ENCODE results near the gene CTNNA2.
"Not testable (repeated sequence)": the region's sequence is repeated elsewhere in the genome, so short reads cannot be mapped to it uniquely, and the experiment has no call there.

CTNNA2 gene

GRCh38 chr2:80164375-80164774 is 651.5 kb downstream of the CTNNA2 start:
- DNase-seq = no peak

- no peak for DNase-seq
Observed at GRCh38 chr2:80166483-80167171, 653.8 kb downstream of the CTNNA2 start.

- no peak for DNase-seq
Observed at GRCh38 chr2:80167284-80167808, 654.5 kb downstream of the CTNNA2 start.

GRCh38 chr2:80168037-80168436 is 655.2 kb downstream of the CTNNA2 start:
- DNase-seq = no peak

- no peak for DNase-seq
Observed at GRCh38 chr2:80168801-80169200, 656.0 kb downstream of the CTNNA2 start.

GRCh38 chr2:80169811-80170594 is 657.2 kb downstream of the CTNNA2 start:
- no peak for DNase-seq

- DNase-seq = no peak
Observed at GRCh38 chr2:80185091-80185490, 672.2 kb downstream of the CTNNA2 start.

- no peak for DNase-seq
Observed at GRCh38 chr2:80186262-80186661, 673.4 kb downstream of the CTNNA2 start.

GRCh38 chr2:80187156-80187555 is 674.3 kb downstream of the CTNNA2 start:
- DNase-seq = no peak

- no peak for DNase-seq
Observed at GRCh38 chr2:80190166-80190565, 677.3 kb downstream of the CTNNA2 start.

GRCh38 chr2:80193566-80193965 is 680.7 kb downstream of the CTNNA2 start:
- DNase-seq = no peak

GRCh38 chr2:80195034-80195433 is 682.2 kb downstream of the CTNNA2 start:
- DNase-seq = no peak

- DNase-seq = no peak
Observed at GRCh38 chr2:80198042-80198441, 685.2 kb downstream of the CTNNA2 start.

GRCh38 chr2:80199504-80199903 is 686.7 kb downstream of the CTNNA2 start:
- no peak for DNase-seq

GRCh38 chr2:80203929-80204328 is 691.1 kb downstream of the CTNNA2 start:
- not testable (repeated sequence) for DNase-seq

- DNase-seq = no peak
Observed at GRCh38 chr2:80205498-80205897, 692.6 kb downstream of the CTNNA2 start.

- DNase-seq = no peak
Observed at GRCh38 chr2:80209458-80209857, 696.6 kb downstream of the CTNNA2 start.

- DNase-seq = no peak
Observed at GRCh38 chr2:80217446-80217845, 704.6 kb downstream of the CTNNA2 start.

GRCh38 chr2:80222644-80223043 is 709.8 kb downstream of the CTNNA2 start:
- DNase-seq = no peak

- DNase-seq = no peak
Observed at GRCh38 chr2:80231421-80231820, 718.6 kb downstream of the CTNNA2 start.

GRCh38 chr2:80233333-80233732 is 720.5 kb downstream of the CTNNA2 start:
- DNase-seq = no peak

- peak; percentile 54 for DNase-seq
Observed at GRCh38 chr2:80238692-80239469, 726.0 kb downstream of the CTNNA2 start.

- no peak for DNase-seq
Observed at GRCh38 chr2:80242355-80242910, 729.6 kb downstream of the CTNNA2 start.

Measured in stimulated activated CD8-positive, alpha-beta memory T cell treated with anti-CD3 and anti-CD28 coated beads, Interleukin-4, amount 100 ng/mL, for 48 hours (primary cell).